AG09319 (cell line): ENCODE measurements around the gene ERC1.

Experiments
- DNase-seq: peaks from one replicate; pipeline ENCODE4 v3.0.0-alpha.2; 2010; ENCODE audit warnings: low read depth; ENCODE audit errors: extremely low read depth
- TF ChIP-seq, protein P1 (sequence below): IDR thresholded peaks from 2 replicates; pipeline ENCODE4 v1.5.1; 2011; ENCODE audit warnings: low read depth, mild to moderate bottlenecking, inconsistent platforms, low read length, moderate library complexity

ERC1 gene

GRCh38 chr12:951176-951575, 39.8 kb upstream of the ERC1 start:
- DNase-seq = no peak
- TF ChIP-seq, protein P1, sequence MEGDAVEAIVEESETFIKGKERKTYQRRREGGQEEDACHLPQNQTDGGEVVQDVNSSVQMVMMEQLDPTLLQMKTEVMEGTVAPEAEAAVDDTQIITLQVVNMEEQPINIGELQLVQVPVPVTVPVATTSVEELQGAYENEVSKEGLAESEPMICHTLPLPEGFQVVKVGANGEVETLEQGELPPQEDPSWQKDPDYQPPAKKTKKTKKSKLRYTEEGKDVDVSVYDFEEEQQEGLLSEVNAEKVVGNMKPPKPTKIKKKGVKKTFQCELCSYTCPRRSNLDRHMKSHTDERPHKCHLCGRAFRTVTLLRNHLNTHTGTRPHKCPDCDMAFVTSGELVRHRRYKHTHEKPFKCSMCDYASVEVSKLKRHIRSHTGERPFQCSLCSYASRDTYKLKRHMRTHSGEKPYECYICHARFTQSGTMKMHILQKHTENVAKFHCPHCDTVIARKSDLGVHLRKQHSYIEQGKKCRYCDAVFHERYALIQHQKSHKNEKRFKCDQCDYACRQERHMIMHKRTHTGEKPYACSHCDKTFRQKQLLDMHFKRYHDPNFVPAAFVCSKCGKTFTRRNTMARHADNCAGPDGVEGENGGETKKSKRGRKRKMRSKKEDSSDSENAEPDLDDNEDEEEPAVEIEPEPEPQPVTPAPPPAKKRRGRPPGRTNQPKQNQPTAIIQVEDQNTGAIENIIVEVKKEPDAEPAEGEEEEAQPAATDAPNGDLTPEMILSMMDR = no peak

- no peak for DNase-seq
- TF ChIP-seq, protein P1 = no peak
These were observed 37.2 kb upstream of the ERC1 start for GRCh38 chr12:953776-954175.

GRCh38 chr12:954741-955140, 36.3 kb upstream of the ERC1 start:
- DNase-seq = no peak
- TF ChIP-seq, protein P1 = no peak

GRCh38 chr12:955939-956338, 35.1 kb upstream of the ERC1 start:
- no peak for DNase-seq
- TF ChIP-seq, protein P1 = no peak

DNA sequence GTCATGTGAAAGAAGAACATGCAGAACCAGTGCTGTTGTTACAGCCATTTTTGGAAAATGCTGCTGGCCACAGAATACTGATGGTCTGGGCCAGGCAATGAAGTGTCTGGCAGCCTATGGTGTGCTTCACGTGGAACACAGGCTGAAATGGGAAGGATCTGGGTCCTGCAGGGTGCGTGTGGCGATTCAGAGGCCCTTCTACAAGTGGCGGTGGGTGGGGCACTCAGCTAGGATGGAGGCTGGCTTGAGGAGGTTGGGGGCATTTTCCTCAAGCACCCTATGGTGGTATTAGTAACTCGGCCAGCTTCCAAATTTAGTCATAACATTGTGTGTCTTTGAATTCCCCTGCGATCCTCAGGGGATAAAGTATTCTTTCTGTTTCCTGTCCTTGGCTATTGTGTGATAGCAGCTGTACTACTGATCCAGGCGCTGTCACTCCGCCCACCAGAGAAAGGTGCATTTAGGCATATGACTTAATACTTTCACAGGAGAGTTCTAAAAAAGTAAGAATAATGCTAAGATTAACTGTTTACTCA, 32.4 kb upstream of the ERC1 start:
- no peak for DNase-seq
- TF ChIP-seq, protein P1 = no peak

GRCh38 chr12:966724-967123, 24.3 kb upstream of the ERC1 start:
- TF ChIP-seq, protein P1 = no peak
- no peak for DNase-seq

DNA sequence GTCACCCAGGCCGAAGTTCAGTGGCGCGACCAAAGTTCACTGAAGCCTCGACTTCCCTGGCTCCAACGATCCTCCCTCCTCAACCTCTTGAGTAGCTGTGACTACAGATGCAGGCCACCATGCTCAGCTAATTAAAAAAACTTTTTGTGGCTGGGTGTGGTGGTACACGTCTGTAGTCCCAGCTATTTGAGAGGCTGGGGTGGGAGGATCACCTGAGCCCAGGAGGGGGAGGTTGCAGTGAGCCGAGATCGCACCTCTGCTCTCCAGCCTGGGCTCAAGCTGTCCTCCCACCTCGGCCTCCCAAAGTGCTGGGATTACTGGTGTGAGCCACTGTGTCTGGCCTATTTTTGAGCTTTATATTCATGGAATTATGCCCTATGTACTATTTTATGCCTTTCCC, 23.4 kb upstream of the ERC1 start:
- TF ChIP-seq, protein P1 = no peak
- DNase-seq = no peak
